Adipocyte (in vitro differentiated cells): ENCODE data around the gene CIDEC.

Source experiments
- DNase-seq: peaks from one replicate; pipeline ENCODE4 v3.0.0-alpha.2; 2015; ENCODE audit warnings: low read depth
- H3K27me3 ChIP-seq: replicated peaks from 2 replicates; pipeline ENCODE4 v1.7.0; 2013; ENCODE audit warnings: mild to moderate bottlenecking, low read length, moderate library complexity; ENCODE audit not compliant: control insufficient read depth, insufficient read depth
- H3K36me3 ChIP-seq: 2 replicates; pipeline ENCODE4 v1.7.0; 2013; ENCODE audit warnings: low read length, mild to moderate bottlenecking, moderate library complexity; ENCODE audit not compliant: control insufficient read depth, insufficient read depth, severe bottlenecking
- H3K4me1 ChIP-seq: 2 replicates; pipeline ENCODE4 v1.7.0; 2013; ENCODE audit warnings: mild to moderate bottlenecking, low read length, moderate library complexity; ENCODE audit not compliant: control insufficient read depth, insufficient read depth
- H3K4me3 ChIP-seq: 2 replicates; pipeline ENCODE4 v1.7.0; 2013; ENCODE audit warnings: mild to moderate bottlenecking, low read length, moderate library complexity
- H3K9ac ChIP-seq: 2 replicates; pipeline ENCODE4 v1.7.0; 2013; ENCODE audit warnings: mild to moderate bottlenecking, low read length, moderate library complexity
- H3K9me3 ChIP-seq: 2 replicates; pipeline ENCODE4 v1.7.0; 2013; ENCODE audit warnings: mild to moderate bottlenecking, low read length, moderate library complexity; ENCODE audit not compliant: control insufficient read depth

CIDEC gene

DNA sequence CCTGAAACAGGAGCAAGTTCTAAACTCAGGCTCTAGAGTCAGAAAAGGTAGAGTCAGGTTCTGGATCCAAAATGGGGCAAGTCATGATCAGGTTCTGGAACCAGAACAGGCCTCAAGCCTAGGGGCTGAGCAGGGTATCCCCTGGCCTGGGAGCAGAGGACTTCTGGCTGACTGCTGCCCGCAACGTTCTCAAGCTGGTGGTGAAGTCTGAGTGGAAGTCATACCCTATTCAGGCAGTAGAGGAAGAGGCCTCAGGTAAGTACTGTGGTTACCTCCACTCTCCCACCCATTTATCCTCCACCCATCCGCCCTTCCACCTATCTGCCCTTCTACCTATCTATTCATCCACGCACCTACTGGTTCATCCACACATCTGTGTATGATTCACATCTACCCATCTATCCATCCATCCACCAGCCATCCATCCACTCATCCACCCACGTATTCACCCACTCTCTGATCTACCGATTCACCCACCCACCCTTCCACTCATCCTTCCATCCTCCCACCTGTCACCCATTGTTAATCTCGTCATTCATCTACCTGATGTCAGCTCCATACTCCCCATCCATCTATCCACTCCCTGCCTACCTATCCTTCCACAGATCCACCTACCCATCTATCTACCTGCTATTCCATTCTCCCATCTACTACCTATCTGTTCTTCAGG, 61.3 kb downstream of the CIDEC start:
- peaks cover under 1% of the 10 kb centered on the region for H3K36me3 ChIP-seq
- H3K27me3 ChIP-seq, result no peaks in the 10 kb centered on the region
- H3K4me3 ChIP-seq, result no peak overlapping the region
- H3K4me1 ChIP-seq, result no peaks in the 10 kb centered on the region
- H3K9me3 ChIP-seq, result no peaks in the 10 kb centered on the region
- no peak for DNase-seq
- no peak overlapping the region for H3K9ac ChIP-seq

DNA sequence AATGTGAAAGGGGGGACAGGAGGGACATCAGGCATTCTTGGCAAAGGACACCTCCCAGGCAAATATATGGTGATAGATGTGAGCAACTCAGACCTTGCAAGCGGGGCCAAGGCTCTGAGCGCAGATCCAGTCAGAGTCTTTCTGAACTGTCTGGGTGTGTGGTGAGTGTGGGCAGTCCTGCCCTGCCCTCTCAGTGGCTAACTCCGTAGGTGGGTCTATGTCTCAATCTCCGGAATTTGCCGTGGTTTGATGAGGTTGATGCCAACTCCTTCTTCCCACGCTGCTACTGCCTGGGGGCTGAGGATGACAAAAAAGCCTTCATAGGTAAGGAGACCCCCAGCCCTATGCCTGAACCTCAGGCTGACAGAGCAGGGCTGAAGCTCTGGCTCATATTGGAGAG, 62.6 kb downstream of the CIDEC start:
- Histone ChIP-seq H3K36me3 (peaks cover 11% of the 10 kb centered on the region), H3K9me3 (no peaks in the 10 kb centered on the region), H3K9ac (no peak overlapping the region), H3K4me1 (no peaks in the 10 kb centered on the region), H3K27me3 (no peaks in the 10 kb centered on the region), H3K4me3 (no peak overlapping the region)
- no peak for DNase-seq
